Measurements from ENCODE around the gene SH3PXD2A.

SH3PXD2A gene

GRCh38 chr10:103545366-103545765, 310.0 kb downstream of the SH3PXD2A start:
- no peak for DNase-seq (ENCODE audit: low read depth in 2 of 2)

GRCh38 chr10:103544657-103545310, 310.6 kb downstream of the SH3PXD2A start:
- DNase-seq (ENCODE audit: low read depth in 2 of 2), result no peak

Measured in activated CD4-positive, alpha-beta T cell treated with anti-CD3 and anti-CD28 coated beads for 24 hours (primary cell).